ENCODE data around the gene HMGA1.

DNA sequence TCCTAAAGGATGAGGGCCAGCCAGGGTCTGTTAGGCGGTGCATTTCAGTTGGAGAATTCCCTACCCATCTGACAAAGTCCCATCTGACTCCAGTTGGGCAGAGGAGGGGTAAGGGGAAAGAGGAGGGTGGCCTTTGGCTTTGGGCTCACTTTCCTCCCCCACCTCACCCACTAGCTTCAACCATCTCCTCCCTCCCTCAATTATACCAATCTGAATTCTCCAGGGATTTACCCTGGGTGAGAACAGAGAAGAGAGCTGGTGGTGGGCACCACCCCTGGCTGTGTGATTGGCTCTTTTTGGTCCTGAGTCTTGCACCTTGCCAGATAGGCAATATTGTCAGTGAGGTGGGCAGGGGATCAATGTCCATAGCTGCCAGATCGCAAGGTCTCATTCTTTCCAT, 3.2 kb downstream of the HMGA1 start:
- no peak for TF ChIP-seq EZH2 (IDR thresholded peaks at IDR 0.05)
- TF ChIP-seq POLR2AphosphoS5 (IDR thresholded peaks at IDR 0.05; ENCODE audit: borderline replicate concordance, low read depth, low read length), result no peak
